Muscle of leg (tissue), 11 donors: ENCODE data around the gene ATXN1. TPM values are rescaled to one million over a fixed set of nuclear protein-coding genes. Genes with fewer than 3 reads are reported as not detected.

Experiments used
- DNase-seq: peaks from one replicate; pipeline ENCODE4 v3.0.0; 2013
- H3K27ac ChIP-seq: one replicate; pipeline ENCODE4 v1.5.1; 2013; ENCODE audit warnings: mild to moderate bottlenecking, low read length, control low read depth
- H3K27me3 ChIP-seq: one replicate; pipeline ENCODE4 v1.6.1; 2013; ENCODE audit warnings: low read length; ENCODE audit not compliant: control insufficient read depth, insufficient read depth
- H3K36me3 ChIP-seq: one replicate; pipeline ENCODE4 v1.6.1; 2013; ENCODE audit warnings: low read length; ENCODE audit not compliant: control insufficient read depth, insufficient read depth
- H3K4me1 ChIP-seq: one replicate; pipeline ENCODE4 v1.6.1; 2013; ENCODE audit warnings: low read length; ENCODE audit not compliant: control insufficient read depth, insufficient read depth
- H3K4me3 ChIP-seq: one replicate; pipeline ENCODE4 v1.5.1; 2013; ENCODE audit warnings: low read length, control low read depth
- H3K9me3 ChIP-seq: replicated peaks from 2 replicates; pipeline ENCODE4 v1.6.1; 2013; ENCODE audit warnings: low read depth, low read length; ENCODE audit not compliant: control insufficient read depth
- WGBS: methylation state at CpG from one replicate; pipeline ENCODE4 v1.1.5; 2013; ENCODE audit warnings: missing lambda C conversion rate; ENCODE audit not compliant: insufficient coverage; 5-methylcytosine and 5-hydroxymethylcytosine counted together
- polyA plus RNA-seq, 8 donors: library from polyadenylated mRNA; unstranded; fragments of 120-200 nt; gene quantifications; one replicate each; pipeline versions ENCODE4 v1.2.1 to v1.2.3, GENCODE V29; 2013; ENCODE audit warnings: inconsistent platforms in 1 of 8, low replicate concordance in 1 of 8; ENCODE audit not compliant: insufficient read length in 8 of 8, insufficient read depth in 1 of 8
- total RNA-seq: library from RNA; stranded (reverse); fragments of 120-200 nt; gene quantifications from one replicate; pipeline ENCODE4 v1.2.4, GENCODE V29; 2013

ATXN1 gene
- total and polyA plus RNA-seq, 9 donors: 10.2 to 19.9 (median 12.9) TPM

DNA sequence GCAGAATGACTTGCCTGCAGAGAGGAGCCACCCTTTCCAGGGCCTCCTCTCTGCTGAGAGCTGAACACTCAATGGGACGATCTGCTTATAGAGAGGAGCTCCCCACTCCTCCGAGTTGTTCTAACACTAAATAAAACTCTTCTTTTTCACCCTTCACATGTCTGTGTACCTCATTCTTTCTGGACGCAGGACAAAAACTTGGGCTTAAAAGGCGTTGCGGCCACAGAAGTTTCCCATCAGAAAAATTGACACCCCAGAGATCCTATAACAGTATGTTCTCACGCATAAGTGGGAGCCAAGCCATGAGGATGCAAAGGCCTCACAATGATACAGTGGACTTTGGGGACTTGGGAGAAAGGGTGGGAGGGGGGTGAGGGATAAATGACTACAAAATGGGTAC lies 401.7 kb downstream of the ATXN1 start:
- peak; percentile 54 for DNase-seq
- H3K9me3 ChIP-seq: no peaks in the 10 kb centered on the region
- 59% methylated on average over 3 of the region's 6 CpGs for WGBS

DNA sequence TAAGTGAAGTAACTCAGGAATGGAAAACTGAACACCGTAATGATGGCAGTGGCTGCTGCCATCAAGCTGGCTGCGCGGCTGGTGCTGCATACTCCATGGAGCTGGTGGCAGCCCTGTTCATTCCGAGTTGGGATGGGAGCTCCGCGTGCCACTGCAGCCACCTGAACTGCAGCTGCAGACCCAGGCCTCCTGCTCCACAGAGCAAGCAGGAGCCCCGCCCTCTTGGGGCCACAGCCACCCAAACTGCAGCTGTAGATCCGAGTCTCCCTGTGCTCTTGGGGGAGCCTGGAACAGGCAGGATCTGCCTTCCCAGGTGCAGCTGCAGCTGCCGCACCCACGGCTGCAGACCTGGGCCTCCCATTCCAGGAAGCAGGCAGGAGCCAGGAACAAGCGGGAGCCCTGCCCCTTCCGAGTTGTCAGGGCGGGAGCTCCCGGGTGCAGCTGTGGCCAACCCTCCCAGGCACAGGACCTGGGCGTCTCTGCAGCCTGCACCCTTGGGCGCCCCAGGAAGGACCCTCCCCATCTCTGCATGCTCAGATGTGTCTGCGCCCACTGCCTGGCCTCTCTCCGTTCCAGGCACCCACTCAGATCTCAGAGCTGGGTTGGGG lies 402.6 kb downstream of the ATXN1 start:
- Histone ChIP-seq H3K27me3 (no peaks in the 10 kb centered on the region), H3K4me1 (peaks cover 25% of the 10 kb centered on the region), H3K4me3 (no peak overlapping the region), H3K36me3 (no peaks in the 10 kb centered on the region), H3K27ac (no peak overlapping the region), H3K9me3 (no peaks in the 10 kb centered on the region)
- WGBS: 78% methylated on average over 17 of the region's 18 CpGs
- DNase-seq: no peak

More for the DNA sequence above, 401.7 kb downstream of the ATXN1 start:
- Histone ChIP-seq H3K4me1 (peaks cover 25% of the 10 kb centered on the region), H3K27me3 (no peaks in the 10 kb centered on the region), H3K4me3 (no peak overlapping the region), H3K27ac (no peak overlapping the region), H3K36me3 (no peaks in the 10 kb centered on the region)

DNA sequence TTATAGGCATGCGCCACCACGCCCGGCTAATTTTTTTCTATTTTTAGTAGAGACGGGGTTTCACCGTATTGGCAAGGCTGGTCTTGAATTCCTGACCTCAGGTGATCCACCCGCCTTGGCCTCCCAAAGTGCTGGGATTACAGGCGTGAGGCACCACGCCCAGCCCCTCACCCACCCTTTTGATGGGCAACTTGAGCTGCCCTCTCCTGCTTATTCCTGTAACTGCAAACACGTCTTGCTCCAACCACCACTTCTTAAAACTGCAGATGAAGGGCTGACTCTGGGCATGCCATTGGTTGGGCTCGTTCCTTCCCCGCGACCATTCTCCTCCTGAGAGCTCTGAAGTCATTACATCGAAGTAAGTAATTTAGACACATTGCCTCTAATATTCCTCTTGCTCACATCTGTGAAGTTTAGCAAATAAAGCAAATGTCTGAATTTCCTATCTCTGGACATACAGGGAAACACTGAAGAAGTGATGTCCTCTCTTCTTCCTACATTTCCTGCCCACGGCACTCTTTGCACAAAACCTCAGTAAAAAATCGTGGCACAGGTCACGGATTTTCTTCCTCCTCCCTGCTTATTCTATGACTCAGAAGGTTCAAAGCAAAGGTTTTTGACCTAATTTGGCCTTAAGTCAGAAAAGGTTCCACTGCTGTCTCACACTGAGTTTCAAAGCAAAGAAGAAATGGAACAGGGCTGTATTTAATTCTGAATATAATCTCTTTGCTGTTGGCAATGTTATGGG lies 405.4 kb downstream of the ATXN1 start:
- no peak overlapping the region for H3K27ac ChIP-seq
- no peaks in the 10 kb centered on the region for H3K36me3 ChIP-seq
- peaks cover 33% of the 10 kb centered on the region for H3K4me1 ChIP-seq
- no peaks in the 10 kb centered on the region for H3K27me3 ChIP-seq
- no peak overlapping the region for H3K4me3 ChIP-seq
- H3K9me3 ChIP-seq: no peaks in the 10 kb centered on the region
- DNase-seq: no peak
- whole genome bisulfite sequencing: 64% methylated on average over 13 of the region's 16 CpGs

DNA sequence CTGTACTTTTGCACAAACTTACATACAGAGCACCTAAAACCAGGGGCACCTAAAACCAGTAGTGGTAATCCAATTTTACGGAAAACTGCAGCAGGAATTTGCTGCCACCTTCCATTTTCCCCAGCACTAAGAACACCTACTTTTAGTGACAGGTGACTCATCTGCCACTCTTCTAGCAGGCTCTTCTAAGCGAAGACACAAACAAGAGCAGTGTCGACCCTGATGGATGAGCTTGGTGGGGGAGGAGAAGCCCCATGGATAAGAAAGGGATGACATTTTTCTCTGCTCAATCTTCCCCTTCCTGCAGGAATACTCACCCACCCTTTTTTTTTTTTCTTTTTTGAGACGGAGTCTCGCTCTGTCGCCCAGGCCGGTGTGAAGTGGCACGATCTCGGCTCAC lies 406.0 kb downstream of the ATXN1 start:
- no CpG with 5 or more reads among the region's 9 CpGs for WGBS
- Histone ChIP-seq H3K27me3 (no peaks in the 10 kb centered on the region), H3K27ac (no peak overlapping the region), H3K9me3 (no peaks in the 10 kb centered on the region), H3K4me3 (no peak overlapping the region), H3K4me1 (peaks cover 29% of the 10 kb centered on the region), H3K36me3 (no peaks in the 10 kb centered on the region)
- no peak for DNase-seq

DNA sequence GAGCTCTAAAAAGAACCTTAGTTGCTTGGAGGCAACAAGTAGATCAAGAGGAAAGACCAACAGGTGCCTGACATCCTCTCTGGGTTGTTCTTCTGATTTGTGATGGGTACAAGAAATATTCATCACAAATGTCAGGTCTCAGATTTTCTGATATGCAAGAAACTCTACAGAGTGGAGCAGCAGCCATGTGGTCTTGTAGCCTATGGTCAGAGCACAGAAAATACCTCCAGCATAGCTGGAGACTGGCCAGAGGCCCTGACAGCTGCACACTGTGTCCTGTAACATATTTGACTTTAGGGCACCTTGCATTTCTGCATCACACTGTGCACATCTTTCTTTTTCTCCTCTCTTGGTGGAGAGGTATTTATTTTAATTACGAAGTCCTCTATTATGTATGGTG lies 406.6 kb downstream of the ATXN1 start:
- WGBS: no CpG with 5 or more reads among the region's 1 CpG
- H3K36me3 ChIP-seq: no peaks in the 10 kb centered on the region
- DNase-seq: no peak
- peaks cover 28% of the 10 kb centered on the region for H3K4me1 ChIP-seq
- no peak overlapping the region for H3K4me3 ChIP-seq
- no peak overlapping the region for H3K27ac ChIP-seq
- no peaks in the 10 kb centered on the region for H3K9me3 ChIP-seq
- H3K27me3 ChIP-seq: no peaks in the 10 kb centered on the region

DNA sequence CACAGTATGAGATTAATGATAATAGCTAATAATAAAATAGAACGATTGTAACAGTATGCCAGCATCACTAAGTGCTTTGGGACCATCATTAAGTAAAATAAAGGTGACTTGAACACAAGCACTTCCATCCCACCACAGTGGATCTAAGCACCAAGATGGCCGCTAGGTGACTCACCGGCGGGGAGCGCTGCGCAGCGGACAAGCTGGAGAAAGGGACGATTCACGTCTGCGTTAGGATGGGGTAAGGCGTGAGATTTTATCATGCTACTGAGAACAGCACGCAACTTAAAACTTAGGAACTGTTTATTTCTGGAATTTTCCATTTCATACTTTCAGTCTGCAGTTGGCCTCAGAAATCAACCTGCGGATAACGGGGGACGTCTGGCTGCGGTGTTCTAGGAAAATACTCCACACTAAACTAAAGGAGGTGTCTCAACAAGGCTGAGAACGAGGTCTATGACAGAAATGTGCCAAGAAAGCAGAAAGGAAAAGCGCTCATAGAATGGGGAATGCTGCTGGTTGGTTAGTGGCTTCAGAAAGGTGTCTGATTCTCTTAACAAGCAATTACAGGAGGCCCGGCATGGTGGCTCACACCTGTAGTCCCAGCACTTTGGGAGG lies 408.3 kb downstream of the ATXN1 start:
- no peak for DNase-seq
- Histone ChIP-seq H3K27ac (peak overlapping the region; percentile 83), H3K27me3 (no peaks in the 10 kb centered on the region), H3K36me3 (no peaks in the 10 kb centered on the region), H3K9me3 (no peaks in the 10 kb centered on the region), H3K4me1 (peaks cover 20% of the 10 kb centered on the region), H3K4me3 (no peak overlapping the region)
- 90% methylated on average over 2 of the region's 19 CpGs for WGBS

DNA sequence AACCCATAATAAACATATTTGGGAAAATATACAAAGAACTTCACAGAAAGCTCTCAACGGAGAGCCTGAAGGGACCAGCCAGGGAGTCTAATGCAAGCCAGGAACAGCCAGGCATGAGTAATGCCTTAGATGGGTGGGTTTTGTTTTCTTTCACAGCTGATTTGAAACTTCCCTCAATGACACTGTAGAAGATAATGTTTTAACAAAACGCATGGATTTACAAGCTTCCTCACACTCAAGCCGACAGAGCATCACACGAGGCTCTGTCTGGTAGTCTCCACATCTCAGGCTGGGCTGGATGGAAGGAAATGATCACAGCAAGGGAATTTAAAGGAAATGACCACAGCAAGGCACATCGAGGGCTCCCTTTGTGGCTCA lies 409.0 kb downstream of the ATXN1 start:
- Histone ChIP-seq H3K4me1 (peaks cover 20% of the 10 kb centered on the region), H3K27me3 (no peaks in the 10 kb centered on the region), H3K27ac (peak overlapping the region; percentile 83), H3K36me3 (no peaks in the 10 kb centered on the region), H3K9me3 (no peaks in the 10 kb centered on the region), H3K4me3 (no peak overlapping the region)
- DNase-seq: peak; percentile 82
- WGBS: 29% methylated on average over 3 of the region's 5 CpGs

DNA sequence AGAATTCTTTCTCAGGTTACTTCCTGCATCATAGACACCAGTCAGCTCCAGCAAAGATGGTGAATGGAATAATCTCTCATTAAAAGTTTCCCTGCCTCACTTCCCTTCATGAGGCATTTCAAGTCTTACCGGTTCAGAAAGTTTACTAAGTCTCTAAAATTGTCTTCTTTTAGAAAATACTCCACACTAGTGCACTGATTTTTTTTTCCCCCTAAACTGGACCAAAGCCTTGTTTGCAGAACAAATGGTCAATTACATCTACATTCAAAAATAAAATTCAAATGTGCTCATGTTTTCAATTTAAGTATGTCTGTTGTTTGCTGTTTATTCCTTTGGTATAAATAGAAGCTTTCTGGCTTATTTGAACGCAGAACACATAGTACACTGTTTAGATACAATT lies 411.7 kb downstream of the ATXN1 start:
- no peak overlapping the region for H3K4me3 ChIP-seq
- peak; percentile 76 for DNase-seq
- H3K36me3 ChIP-seq: no peaks in the 10 kb centered on the region
- peaks cover 29% of the 10 kb centered on the region for H3K4me1 ChIP-seq
- no peak overlapping the region for H3K27ac ChIP-seq
- H3K9me3 ChIP-seq: no peaks in the 10 kb centered on the region
- H3K27me3 ChIP-seq: no peaks in the 10 kb centered on the region
- WGBS: 40% methylated on average over 1 of the region's 2 CpGs

DNA sequence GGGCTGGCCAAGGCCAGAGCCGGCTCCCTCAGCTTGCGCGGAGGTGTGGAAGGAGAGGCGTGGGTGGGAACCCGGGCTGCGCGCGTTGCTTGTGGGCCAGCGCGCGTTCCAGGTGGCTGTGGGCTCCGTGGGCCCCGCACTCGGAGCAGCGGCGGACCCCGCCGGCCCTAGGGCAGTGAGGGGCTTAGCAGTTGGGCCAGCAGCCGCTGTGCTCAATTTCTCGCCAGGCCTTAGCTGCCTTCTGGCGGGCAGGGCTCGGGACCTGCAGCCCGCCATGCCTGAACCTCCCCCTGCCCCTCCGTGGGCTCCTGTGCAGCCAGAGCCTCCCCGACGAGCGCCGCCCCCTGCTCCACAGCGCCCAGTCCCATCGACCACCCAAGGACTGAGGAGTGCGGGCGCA lies 414.4 kb downstream of the ATXN1 start:
- no peak for DNase-seq
- no peaks in the 10 kb centered on the region for H3K27me3 ChIP-seq
- H3K4me3 ChIP-seq: no peak overlapping the region
- H3K4me1 ChIP-seq: peaks cover 37% of the 10 kb centered on the region
- no peaks in the 10 kb centered on the region for H3K36me3 ChIP-seq
- WGBS: 97% methylated on average over 29 of the region's 32 CpGs
- H3K9me3 ChIP-seq: no peaks in the 10 kb centered on the region
- H3K27ac ChIP-seq: no peak overlapping the region

DNA sequence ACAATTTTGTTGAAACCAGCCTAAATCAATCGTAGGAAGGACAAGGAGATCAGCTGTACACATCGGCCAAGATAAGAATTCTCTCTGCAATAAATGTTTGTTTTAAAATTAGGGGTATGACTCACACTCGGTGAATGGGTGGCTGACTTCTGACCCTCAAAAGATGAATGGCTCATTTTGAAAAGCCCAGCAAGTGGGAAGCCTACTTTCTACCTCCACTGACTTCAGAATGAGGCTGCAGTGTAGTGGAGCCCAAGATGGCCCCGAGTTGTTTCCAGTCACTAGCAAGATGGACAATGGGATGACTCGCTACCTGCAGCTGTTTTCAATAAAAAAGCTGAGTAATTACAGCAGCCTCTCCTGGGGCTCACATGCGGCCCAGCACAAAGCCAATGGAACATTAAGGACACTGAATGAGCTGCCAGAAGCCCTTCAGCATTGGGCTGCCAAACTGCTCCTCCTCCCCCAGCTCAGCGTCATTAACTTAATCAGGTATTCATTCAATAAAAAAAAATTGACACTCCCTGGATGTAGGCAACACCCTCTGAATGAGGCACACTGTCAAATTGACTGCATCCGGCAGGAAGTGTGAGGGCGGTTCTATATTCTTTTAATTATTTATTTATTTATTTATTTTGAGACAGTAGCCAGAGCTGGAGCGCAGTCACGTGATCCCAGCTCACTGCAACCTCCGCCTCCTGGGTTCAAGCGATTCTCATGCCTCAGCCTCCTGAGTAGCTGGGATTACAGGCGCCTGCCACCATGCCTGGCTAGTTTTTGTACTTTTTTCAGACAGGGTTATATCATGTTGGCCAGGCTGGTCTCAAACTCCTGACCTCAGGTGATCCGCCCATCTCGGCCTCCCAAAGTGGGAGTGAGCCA lies 415.6 kb downstream of the ATXN1 start:
- Histone ChIP-seq H3K9me3 (no peaks in the 10 kb centered on the region), H3K27me3 (no peaks in the 10 kb centered on the region), H3K4me3 (no peak overlapping the region), H3K36me3 (no peaks in the 10 kb centered on the region), H3K4me1 (peaks cover 32% of the 10 kb centered on the region), H3K27ac (peak overlapping the region; percentile 76)
- WGBS: 47% methylated on average over 10 of the region's 16 CpGs
- peak; percentile 95 for DNase-seq
